Naive thymus-derived CD8-positive, alpha-beta T cell (primary cell): ENCODE results near the gene SMARCC1. TPM values are rescaled to one million over a fixed set of nuclear protein-coding genes. Genes with fewer than 3 reads are reported as not detected.

ENCODE experiments used
- ATAC-seq, 2 donors: fragments of 150-1000 bp; cut with Tn5 transposase in 1 of 2; sonication (Bioruptor Pico), chemical (Tn5 transposase) in 1 of 2; 1 replicate in 1 of 2; 2 replicates in 1 of 2; pipeline ENCODE4 v1.10.0; 2021; ENCODE audit warnings: mild to moderate bottlenecking in 2 of 2, moderate library complexity in 2 of 2
- POLR2A ChIA-PET: fragments of 350-600 bp; sonication (Branson Sonifier 250); formaldehyde crosslinking; loops from one replicate; lab custom pipeline; 2021; ENCODE audit warnings: antibody characterized with exemption; lab: Charles Lee
- DNase-seq, 10 donors: peaks; one replicate each; pipeline versions ENCODE4 v3.0.0 to v3.0.0-alpha.2; 2020 to 2022
- H3K27ac Mint-ChIP-seq, 10 donors: one replicate each; pipeline ENCODE4 v1.8.0; 2020 to 2022; ENCODE audit warnings: mild to moderate bottlenecking in 10 of 10, mixed read lengths in 10 of 10, moderate library complexity in 4 of 10, inconsistent platforms in 1 of 10
- H3K27me3 Mint-ChIP-seq, 5 donors: one replicate each; pipeline ENCODE4 v1.8.0; 2021 to 2022; ENCODE audit warnings: mixed read lengths in 5 of 5
- H3K36me3 Mint-ChIP-seq, 3 donors: one replicate each; pipeline ENCODE4 v1.8.0; 2020 to 2022; ENCODE audit warnings: mixed read lengths in 3 of 3, mild to moderate bottlenecking in 2 of 3, inconsistent platforms in 1 of 3
- H3K4me1 Mint-ChIP-seq, 4 donors: one replicate each; pipeline ENCODE4 v1.8.0; 2021 to 2022; ENCODE audit warnings: mixed read lengths in 4 of 4
- H3K4me3 Mint-ChIP-seq, 10 donors: one replicate each; pipeline ENCODE4 v1.8.0; 2020 to 2022; ENCODE audit warnings: mild to moderate bottlenecking in 10 of 10, mixed read lengths in 10 of 10, moderate library complexity in 6 of 10, inconsistent platforms in 1 of 10
- H3K9me3 Mint-ChIP-seq, 9 donors: one replicate each; pipeline ENCODE4 v1.8.0; 2020 to 2022; ENCODE audit warnings: mixed read lengths in 9 of 9, mild to moderate bottlenecking in 3 of 9, inconsistent platforms in 1 of 9, moderate library complexity in 1 of 9
- polyA plus RNA-seq, 3 donors: library from polyadenylated mRNA; unstranded; fragments of 300-500 nt; fragmentation: Illumina TruSeq; gene quantifications; one replicate each; pipeline ENCODE4 v1.2.3, GENCODE V29; 2021
- total RNA-seq, 8 experiments: library from RNA in 2 of 8; stranded (reverse) in 2 of 8; gene quantifications; one replicate each; pipeline ENCODE4 v1.2.3 and lab custom pipeline; 2021 to 2026

SMARCC1 gene
- total and polyA plus RNA-seq, 5 experiments from 2014 or later = 57.7 to 111 (median 67.0) TPM

DNA sequence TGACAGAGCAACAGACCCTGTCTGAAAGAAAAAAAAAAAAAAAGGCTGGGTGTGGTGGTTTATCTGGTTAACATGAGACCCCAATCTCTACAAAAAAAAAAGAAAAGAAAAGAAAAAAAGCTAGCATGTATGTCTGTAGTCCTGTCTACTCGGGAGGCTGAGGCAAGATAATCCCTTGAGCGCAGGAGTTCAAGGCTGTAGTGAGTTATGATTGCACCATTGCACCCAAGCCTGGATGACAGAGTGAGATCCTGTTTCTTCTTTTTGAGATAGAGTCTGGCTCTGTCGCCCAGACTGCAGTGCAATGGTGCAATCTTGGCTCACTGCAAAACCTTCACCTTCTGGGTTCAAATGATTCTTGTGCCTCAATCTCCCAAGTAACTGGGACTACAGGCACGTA lies 12.9 kb upstream of the SMARCC1 start:
- Mint-ChIP-seq H3K27ac (no peak overlapping the region), H3K36me3 (no peaks in the 10 kb centered on the region), H3K4me1 (no peaks in the 10 kb centered on the region), H3K9me3 (peaks cover 0 to 4% (median 0%) of the 10 kb centered on the region in 9 donors), H3K27me3 (no peaks in the 10 kb centered on the region), H3K4me3 (no peak overlapping the region)
- DNase-seq (no peak), ATAC-seq (no peak)
- POLR2A ChIA-PET = interaction anchor here (0.7 kb wide), 1 partner anchor 1518 kb away, joined by 5 read pairs; no protein-coding TSS in a partner anchor

DNA sequence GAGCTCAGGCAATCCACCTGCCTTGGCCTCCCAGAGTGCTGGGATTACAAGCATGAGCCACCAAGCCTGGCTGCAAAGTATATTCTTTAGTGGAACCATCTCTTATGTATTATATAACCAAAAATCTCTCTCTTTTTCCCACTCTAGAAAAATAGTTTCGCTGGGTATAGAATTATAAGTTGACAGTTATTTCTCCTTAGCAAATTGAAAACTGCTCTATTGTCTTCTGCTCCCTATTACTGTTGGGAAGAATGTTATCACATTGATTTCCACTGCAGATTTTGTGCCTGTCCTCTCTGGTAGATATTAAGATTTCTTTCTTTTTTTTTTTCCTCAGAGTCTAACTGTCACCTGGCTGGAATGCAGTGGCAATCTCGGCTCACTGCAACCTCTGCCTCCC lies 11.0 kb upstream of the SMARCC1 start:
- H3K27me3 Mint-ChIP-seq = no peaks in the 10 kb centered on the region
- H3K36me3 Mint-ChIP-seq = no peaks in the 10 kb centered on the region
- DNase-seq (no peak), ATAC-seq (no peak)
- no peak overlapping the region for H3K27ac Mint-ChIP-seq
- H3K9me3 Mint-ChIP-seq = peaks cover 0 to 4% (median 0%) of the 10 kb centered on the region in 9 donors
- peaks cover 0 to 8% (median 2%) of the 10 kb centered on the region in 4 donors for H3K4me1 Mint-ChIP-seq
- POLR2A ChIA-PET = no interaction called here
- no peak overlapping the region for H3K4me3 Mint-ChIP-seq

DNA sequence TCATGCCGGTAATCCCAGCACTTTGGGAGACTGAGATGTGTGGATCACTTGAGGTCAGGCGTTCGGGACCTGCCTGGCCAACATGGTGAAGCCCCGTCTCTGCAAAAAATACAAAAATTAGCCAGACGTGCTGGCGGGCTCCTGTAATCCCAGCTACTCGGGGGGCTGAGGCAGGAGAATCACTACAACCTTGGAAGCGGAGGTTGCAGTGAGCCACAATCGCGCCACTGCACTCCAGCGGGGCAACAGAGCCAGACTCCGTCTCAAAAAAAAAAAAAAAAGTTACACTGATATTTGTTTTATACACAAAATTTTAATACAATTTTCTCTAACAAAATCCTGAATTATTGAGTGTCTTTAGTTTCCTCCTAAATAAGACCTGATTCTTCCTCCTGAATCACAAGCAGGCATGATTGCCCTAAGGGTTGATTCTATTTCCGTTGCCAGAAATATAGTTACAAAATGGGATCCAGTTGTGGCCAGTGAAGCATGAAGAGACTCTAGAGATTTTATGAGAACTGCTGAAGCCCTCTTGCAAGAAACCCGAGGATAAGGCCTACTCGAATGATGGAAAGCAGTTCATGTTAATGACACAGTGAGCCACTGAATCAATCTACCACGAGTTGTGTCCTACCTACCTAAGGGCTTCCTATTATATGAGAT lies 9.6 kb upstream of the SMARCC1 start:
- H3K4me3 Mint-ChIP-seq = no peak overlapping the region
- H3K9me3 Mint-ChIP-seq = peaks cover 0 to 4% (median 0%) of the 10 kb centered on the region in 9 donors
- H3K27ac Mint-ChIP-seq = no peak overlapping the region
- peaks cover 0 to 8% (median 2%) of the 10 kb centered on the region in 4 donors for H3K4me1 Mint-ChIP-seq
- POLR2A ChIA-PET = no interaction called here
- no peaks in the 10 kb centered on the region for H3K27me3 Mint-ChIP-seq
- no peak for ATAC-seq
- H3K36me3 Mint-ChIP-seq = no peaks in the 10 kb centered on the region
- DNase-seq = no peak

DNA sequence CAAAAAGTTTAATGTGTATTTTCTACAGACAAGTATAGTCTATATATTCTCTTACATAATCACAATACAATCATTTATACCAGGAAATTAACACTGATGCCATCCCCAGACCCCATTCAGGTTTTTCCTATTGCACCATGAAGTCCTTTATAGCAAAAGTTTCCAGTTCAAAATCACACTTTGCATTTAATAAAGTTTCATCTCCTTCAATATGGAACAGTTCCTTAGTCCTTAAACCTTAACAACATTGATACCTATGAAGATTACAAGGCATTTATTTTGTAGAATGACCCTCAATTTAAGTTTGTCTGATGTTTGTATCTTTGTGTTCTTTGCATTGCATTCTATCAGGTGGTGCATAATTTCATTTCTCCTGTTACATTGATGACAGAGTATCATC lies 2.0 kb upstream of the SMARCC1 start:
- Mint-ChIP-seq H3K9me3 (no peaks in the 10 kb centered on the region), H3K4me1 (peaks cover 9 to 38% (median 29%) of the 10 kb centered on the region in 4 donors), H3K4me3 (peak overlapping the region in 2 of 10 donors; percentile 3 to 41), H3K36me3 (no peaks in the 10 kb centered on the region), H3K27me3 (no peaks in the 10 kb centered on the region), H3K27ac (peak overlapping the region in 3 of 10 donors; percentile 48 to 79 (median 60))
- ATAC-seq (no peak), DNase-seq (no peak)
- POLR2A ChIA-PET = no interaction called here

DNA sequence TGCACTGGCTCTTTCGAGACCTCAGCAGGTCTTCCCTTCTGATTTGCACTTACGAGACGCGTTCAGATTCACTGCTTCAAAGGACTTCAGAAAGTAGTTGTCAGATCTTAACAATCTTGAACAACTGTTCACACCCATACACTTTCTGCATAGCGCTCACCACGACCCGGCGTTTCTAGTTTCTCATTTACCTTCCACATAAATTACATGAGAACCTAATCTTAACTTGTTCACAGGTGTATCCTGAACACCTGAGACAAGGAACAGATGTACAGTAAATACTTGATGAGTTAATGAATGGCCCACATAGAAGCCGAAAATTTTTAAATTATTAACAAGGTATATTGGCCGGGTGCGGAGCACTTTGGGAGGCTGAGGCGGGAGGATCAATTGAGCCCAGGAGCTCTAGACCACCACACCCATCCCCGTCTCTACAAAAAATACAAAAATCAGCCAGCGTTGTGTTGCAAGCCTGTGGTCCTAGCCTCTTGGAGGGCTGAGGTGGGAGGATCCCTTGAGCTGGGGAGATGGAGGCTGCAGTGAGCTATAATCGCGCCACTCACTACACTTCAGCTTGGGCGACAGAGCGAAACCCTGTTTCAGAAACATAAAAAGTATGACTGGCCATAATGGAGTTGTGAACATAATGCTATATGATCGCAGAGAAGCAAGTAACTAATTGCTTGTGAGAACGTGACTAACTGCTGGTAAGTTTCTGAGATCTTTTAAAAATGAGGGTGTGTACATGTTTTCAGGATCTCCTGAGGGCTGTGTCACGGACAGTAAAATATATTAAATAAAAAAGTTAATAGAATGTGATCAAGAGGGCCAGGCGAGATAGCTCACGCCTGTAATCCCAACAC lies 984 bp upstream of the SMARCC1 start:
- ATAC-seq (no peak), DNase-seq (no peak)
- POLR2A ChIA-PET = no interaction called here
- peaks cover 0 to 2% (median 0%) of the 10 kb centered on the region in 3 donors for H3K36me3 Mint-ChIP-seq
- H3K27me3 Mint-ChIP-seq = no peaks in the 10 kb centered on the region
- H3K9me3 Mint-ChIP-seq = no peaks in the 10 kb centered on the region
- peak overlapping the region; percentile 85 to 98 (median 96) for H3K4me3 Mint-ChIP-seq
- peak overlapping the region; percentile 92 to 99 (median 98) for H3K27ac Mint-ChIP-seq
- H3K4me1 Mint-ChIP-seq = peaks cover 9 to 38% (median 31%) of the 10 kb centered on the region in 4 donors

DNA sequence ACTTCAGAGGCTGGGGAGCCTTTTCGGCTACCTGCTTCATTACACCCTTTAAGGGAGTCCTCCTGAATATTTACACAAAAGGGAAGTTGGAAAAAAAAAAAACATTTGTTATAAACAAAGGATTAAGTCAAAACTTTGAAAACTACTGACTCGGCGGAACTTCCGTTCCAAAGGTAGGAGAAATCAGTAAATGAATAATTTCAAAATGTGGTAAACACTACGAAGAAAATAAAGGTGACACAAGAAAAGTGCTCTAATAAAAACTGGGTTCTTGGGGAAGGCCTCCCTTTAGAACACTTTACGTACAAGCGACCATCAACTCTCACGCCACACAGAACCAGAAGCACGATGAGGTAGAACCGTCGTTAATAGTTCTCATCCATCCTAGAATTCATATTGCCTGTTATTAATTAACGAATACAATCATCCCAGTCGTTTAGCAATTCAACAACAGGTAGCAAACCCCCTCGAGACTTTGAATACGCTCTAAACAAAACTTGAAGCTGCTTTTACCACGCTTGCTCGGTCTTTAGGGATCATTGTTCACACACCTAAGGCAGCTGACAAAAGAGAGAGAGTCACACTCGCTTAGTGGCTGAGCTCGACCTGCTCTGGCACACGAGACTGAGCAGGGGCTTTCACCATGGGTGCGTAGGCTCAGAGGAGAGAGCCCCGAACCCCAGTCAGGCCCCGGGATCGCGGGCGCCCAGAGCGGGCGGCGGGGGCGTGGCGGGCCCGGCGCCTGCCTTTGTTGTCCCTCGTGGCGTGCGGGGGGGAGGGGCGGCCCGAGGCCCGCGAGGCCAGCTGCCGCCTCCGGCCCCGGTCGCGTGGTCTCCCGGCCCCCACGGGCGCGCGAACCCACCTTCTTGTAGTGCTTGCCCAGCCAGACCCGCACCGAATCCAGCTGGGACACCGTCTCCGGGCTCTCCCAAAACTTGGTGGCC lies 680 bp downstream of the SMARCC1 start:
- DNase-seq (peak; percentile 13 to 76 (median 65)), ATAC-seq (peak; percentile 53 to 55)
- H3K4me3 Mint-ChIP-seq = peak overlapping the region; percentile 85 to 98 (median 96)
- POLR2A ChIA-PET = interaction anchor here (0.6 to 1.5 kb wide), 8 partner anchors 8 to 536 kb away, joined by 3 to 7 read pairs (median 4); partner anchors contain the start of genes ELP6 and PTPN23
- no peaks in the 10 kb centered on the region for H3K9me3 Mint-ChIP-seq
- H3K4me1 Mint-ChIP-seq = peaks cover 9 to 46% (median 34%) of the 10 kb centered on the region in 4 donors
- H3K36me3 Mint-ChIP-seq = peaks cover 0 to 2% (median 0%) of the 10 kb centered on the region in 3 donors
- H3K27ac Mint-ChIP-seq = peak overlapping the region; percentile 87 to 99 (median 94)
- no peaks in the 10 kb centered on the region for H3K27me3 Mint-ChIP-seq

DNA sequence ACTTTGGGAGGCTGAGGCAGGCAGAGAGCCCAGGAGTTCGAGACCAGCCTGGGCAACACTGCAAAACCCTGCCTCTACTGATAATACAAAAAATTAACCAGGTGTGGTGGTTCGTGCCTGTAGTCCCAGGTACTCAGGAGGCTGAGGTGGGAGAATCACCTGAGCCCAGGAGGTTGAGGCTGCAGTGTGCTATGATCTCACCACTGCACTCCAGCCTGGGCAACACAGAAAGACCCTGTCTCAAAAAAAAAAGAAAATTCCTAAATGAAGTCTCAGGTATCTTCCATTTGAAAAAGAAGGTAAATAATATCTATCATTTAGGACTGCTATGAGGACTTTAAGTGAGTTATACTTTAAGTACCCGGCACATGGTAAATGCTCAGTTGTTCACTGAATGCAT lies 2.9 kb downstream of the SMARCC1 start:
- peak overlapping the region in 2 of 10 donors; percentile 4 to 7 for H3K4me3 Mint-ChIP-seq
- POLR2A ChIA-PET = interaction anchor here (0.7 kb wide), 1 partner anchor 326 kb away, joined by 3 read pairs; no protein-coding TSS in a partner anchor
- ATAC-seq (no peak), DNase-seq (no peak)
- H3K4me1 Mint-ChIP-seq = peaks cover 11 to 59% (median 43%) of the 10 kb centered on the region in 4 donors
- H3K27ac Mint-ChIP-seq = no peak overlapping the region
- H3K9me3 Mint-ChIP-seq = no peaks in the 10 kb centered on the region
- H3K36me3 Mint-ChIP-seq = peaks cover 0 to 10% (median 0%) of the 10 kb centered on the region in 3 donors
- H3K27me3 Mint-ChIP-seq = no peaks in the 10 kb centered on the region

DNA sequence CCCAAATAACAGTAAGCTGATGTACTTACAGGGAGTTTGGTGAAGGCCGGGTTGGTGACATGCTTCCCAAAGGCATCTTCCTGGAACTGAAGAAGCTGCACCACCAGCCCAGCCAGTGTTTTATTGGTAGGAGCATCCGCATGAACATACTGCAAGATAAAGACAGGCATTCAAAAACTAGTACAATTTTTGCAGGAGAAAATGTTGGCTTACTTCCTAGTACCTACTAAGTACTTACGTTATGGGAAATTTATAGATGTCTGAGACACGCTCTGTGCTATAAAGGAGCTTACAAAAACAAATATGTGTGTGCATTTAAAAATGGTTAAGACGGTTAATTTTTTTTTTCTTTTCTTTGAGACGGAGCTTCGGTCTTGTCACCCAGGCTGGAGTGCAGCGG lies 8.9 kb downstream of the SMARCC1 start:
- no peaks in the 10 kb centered on the region for H3K27me3 Mint-ChIP-seq
- H3K4me3 Mint-ChIP-seq = no peak overlapping the region
- H3K9me3 Mint-ChIP-seq = no peaks in the 10 kb centered on the region
- H3K27ac Mint-ChIP-seq = no peak overlapping the region
- ATAC-seq (no peak), DNase-seq (no peak)
- POLR2A ChIA-PET = interaction anchor here (1.4 kb wide), 1 partner anchor 9 kb away, joined by 7 read pairs; the partner anchor contains the start of gene SMARCC1
- H3K4me1 Mint-ChIP-seq = peaks cover 4 to 35% (median 24%) of the 10 kb centered on the region in 4 donors
- H3K36me3 Mint-ChIP-seq = peaks cover 0 to 41% (median 2%) of the 10 kb centered on the region in 3 donors

DNA sequence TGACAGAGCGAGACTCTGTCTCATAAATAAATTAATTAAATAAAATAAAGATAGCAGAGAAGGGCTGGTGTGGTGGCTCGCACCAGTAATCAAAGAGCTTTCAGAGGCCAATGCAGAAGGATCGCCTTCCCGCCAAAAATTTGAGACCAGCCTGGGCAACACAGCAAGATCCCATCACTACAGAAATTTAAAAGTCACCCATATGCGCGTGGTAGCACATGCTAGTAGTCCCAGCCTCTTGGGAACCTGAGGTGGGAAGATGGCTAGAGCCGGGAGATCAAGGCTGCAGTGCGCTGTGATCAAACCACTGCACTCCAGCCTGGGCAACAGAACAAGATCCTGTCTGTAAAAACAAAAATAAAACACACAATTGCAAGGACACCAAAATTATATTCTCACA lies 9.6 kb downstream of the SMARCC1 start:
- no peak for ATAC-seq
- peaks cover 0 to 42% (median 2%) of the 10 kb centered on the region in 3 donors for H3K36me3 Mint-ChIP-seq

DNA sequence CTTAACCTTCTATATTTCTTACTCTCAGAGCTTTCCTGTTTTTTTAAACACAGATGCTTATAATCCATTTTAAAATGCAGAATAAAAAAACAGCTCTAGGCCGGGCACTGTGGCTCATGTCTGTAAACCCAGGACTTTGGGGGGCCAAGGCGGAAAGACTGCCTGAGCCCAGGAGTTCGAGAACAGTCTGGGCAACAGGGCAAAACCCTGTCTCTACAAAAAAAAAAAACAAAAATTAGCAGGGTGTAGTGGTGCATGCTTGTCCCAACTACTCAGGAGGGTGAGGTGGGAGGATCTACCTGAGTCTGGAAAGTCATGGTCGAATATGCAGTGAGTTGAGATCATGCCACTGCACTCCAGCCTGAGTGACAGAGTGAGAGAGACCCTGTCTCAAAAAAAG lies 15.5 kb downstream of the SMARCC1 start:
- H3K9me3 Mint-ChIP-seq = no peaks in the 10 kb centered on the region
- ATAC-seq = no peak
- H3K4me3 Mint-ChIP-seq = no peak overlapping the region
- DNase-seq = no peak
- H3K36me3 Mint-ChIP-seq = peaks cover 0 to 63% (median 6%) of the 10 kb centered on the region in 3 donors
- peaks cover 3 to 27% (median 15%) of the 10 kb centered on the region in 4 donors for H3K4me1 Mint-ChIP-seq
- no peaks in the 10 kb centered on the region for H3K27me3 Mint-ChIP-seq
- peak overlapping the region in 1 of 10 donors; percentile 62 for H3K27ac Mint-ChIP-seq
- POLR2A ChIA-PET = no interaction called here

More for the DNA sequence above, 9.6 kb downstream of the SMARCC1 start:
- Mint-ChIP-seq H3K4me1 (peaks cover 4 to 37% (median 23%) of the 10 kb centered on the region in 4 donors), H3K4me3 (no peak overlapping the region), H3K27me3 (no peaks in the 10 kb centered on the region), H3K9me3 (no peaks in the 10 kb centered on the region), H3K27ac (no peak overlapping the region)
- POLR2A ChIA-PET = interaction anchor here (1.4 kb wide), 1 partner anchor 9 kb away, joined by 7 read pairs; the partner anchor contains the start of gene SMARCC1
- DNase-seq = no peak

DNA sequence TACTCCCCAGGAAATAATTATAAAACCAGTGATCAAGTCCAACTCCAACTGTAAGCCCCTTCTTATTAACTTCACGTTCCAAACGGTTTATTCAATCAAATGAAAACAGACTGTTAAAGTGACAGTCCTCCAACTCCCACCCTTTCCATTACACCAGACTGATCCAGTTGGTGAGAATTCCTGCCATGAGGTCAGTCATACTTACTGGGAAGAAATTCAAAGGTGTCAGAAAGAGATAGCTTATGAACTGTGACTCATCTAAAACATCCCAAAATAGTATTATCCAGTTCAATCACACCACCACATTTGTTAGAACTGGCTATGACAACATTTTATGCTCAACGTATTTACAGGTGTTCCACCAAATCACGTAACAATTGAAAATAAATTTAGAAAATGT lies 19.5 kb downstream of the SMARCC1 start:
- Mint-ChIP-seq H3K27me3 (no peaks in the 10 kb centered on the region), H3K27ac (peak overlapping the region in 7 of 10 donors; percentile 14 to 80 (median 57)), H3K4me3 (no peak overlapping the region), H3K36me3 (peaks cover 0 to 67% (median 7%) of the 10 kb centered on the region in 3 donors), H3K9me3 (no peaks in the 10 kb centered on the region), H3K4me1 (peaks cover 3 to 22% (median 10%) of the 10 kb centered on the region in 4 donors)
- POLR2A ChIA-PET = no interaction called here
- ATAC-seq (no peak), DNase-seq (no peak)
